Vagina (tissue), 2 donors: ENCODE results near the gene HMX2.

Source experiments
- CTCF ChIP-seq, 3 experiments: fragments of 450-650 bp in 2 of 3; fragments of 200-600 bp in 1 of 3; sonication (generic) in 1 of 3; IDR thresholded peaks; one replicate each; pipeline ENCODE4 v1.5.1; 2017 to 2019; ENCODE audit warnings: antibody characterized with exemption in 3 of 3, mild to moderate bottlenecking in 2 of 3, moderate library complexity in 2 of 3
- POLR2A ChIP-seq, 2 donors: fragments of 450-650 bp; IDR thresholded peaks; one replicate each; pipeline ENCODE4 v1.6.1; 2017; ENCODE audit warnings: antibody characterized with exemption in 2 of 2, mild to moderate bottlenecking in 2 of 2, moderate library complexity in 2 of 2
- POLR2AphosphoS5 ChIP-seq, 2 donors: sonication (generic); formaldehyde crosslinking; IDR thresholded peaks; one replicate each; pipeline ENCODE4 v1.9.0; 2017; ENCODE audit warnings: antibody characterized with exemption in 2 of 2, mild to moderate bottlenecking in 2 of 2, low read depth in 1 of 2; ENCODE audit not compliant: insufficient read depth in 1 of 2

- TF ChIP-seq POLR2A (IDR thresholded peaks at IDR 0.05) (no peak), CTCF (IDR thresholded peaks at IDR 0.05) (no peak), POLR2AphosphoS5 (IDR thresholded peaks at IDR 0.05; ENCODE audit: insufficient read depth in 1 of 2, low read depth in 1 of 2) (no peak)
Measured at GRCh38 chr10:123166618-123167017, 18.7 kb downstream of the HMX2 start.
